GM19455 (cell line): Measurements from ENCODE around the gene NRP1.
"Not testable (repeated sequence)": the region's sequence is repeated elsewhere in the genome, so short reads cannot be mapped to it uniquely, and the experiment has no call there.

ENCODE experiments used
- ATAC-seq: cut with Tn5 transposase; IDR thresholded peaks from one replicate; pipeline ENCODE4 v1.9.1; 2021; ENCODE audit not compliant: unreplicated experiment

The NRP1 gene

DNA sequence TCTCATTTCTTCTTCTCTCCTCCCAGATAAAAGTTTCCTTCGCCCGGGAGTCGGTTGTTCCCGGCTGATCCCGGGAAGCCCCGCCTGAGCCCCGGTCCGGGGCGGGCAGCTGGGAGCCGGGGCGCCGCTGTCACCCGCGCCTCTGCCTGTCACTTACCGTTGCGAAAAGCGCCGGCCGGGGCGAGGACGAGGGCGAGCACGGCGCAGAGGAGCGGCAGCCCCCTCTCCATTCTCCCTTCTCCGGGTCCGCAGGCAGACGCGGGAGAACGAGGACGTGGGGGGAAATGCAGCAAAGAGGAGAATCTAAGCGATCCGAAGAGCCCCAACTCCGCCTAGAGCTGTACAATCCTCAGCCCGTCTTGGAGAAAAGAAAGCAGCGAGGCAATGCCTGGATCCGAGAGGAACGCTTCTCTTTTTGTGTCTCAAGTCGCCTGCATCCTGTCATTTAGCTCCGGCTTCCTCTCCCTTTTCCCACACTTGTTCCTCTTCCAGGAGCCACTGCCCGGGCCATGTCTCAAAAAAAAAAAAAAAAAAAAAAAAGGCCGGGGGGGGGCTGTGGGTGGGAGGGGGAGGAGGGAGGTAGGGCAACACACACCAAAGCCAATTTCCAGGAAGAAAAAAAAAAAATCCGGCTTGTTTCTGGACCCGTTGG is at the start of gene NRP1:
NRP1 (minus strand) TSS at position 515 of the 652 bp plus-strand sequence; CDS start at position 230, 285 bp downstream.
- no peak for ATAC-seq

DNA sequence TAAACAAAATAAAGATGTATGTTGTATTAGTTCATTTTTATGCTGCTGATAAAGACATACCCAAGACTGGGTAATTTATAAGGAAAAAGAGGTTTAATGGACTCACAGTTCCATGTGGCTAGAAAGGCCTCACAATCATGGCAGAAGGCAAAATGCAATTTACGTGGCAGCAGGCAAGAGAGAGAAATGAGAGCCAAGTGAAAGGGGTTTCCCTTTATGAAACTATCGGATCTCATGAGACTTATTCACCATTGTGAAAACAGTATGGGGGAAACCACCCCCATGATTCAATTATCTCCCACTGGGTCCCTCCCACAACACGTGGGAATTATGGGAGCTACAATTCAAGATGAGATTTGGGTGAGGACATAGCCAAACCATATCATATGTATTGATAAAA is 49.7 kb upstream of the NRP1 start:
- ATAC-seq = not testable (repeated sequence)

DNA sequence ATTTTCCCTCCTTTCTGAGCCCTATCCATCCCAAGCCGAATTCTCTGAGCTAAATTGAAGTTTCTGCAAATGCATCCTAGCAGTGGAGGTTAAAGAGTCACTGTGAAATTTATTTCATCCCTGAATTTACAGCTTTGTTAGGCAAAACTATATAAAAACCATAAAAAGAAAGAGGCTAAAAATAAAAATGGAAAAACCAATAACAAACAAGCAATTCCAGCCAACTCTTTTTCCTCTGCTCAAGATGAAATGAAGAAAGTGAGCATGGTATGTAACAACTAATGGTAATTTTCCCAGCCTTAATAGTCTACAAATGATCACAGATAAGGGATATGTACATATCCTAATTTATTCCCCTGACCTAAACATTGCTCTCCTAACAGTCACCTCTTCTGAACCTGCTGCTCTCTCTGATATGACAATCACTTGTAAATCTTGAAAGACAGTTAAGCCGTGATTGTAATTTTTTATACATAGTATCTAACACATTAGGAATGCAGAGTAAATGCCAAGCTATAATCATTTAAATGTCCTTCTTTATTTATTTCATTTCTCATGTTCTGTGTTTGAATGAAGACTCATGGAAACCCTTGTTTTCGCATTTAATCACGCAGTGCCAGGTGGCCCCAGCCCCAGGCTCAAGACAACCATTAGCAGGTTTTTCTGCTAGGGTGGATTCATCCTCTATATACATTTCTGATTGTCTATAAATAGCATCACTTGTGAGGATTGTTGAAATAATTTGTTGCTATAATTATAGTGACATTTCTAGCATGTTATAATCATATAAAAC is 48.6 kb upstream of the NRP1 start:
- no peak for ATAC-seq

DNA sequence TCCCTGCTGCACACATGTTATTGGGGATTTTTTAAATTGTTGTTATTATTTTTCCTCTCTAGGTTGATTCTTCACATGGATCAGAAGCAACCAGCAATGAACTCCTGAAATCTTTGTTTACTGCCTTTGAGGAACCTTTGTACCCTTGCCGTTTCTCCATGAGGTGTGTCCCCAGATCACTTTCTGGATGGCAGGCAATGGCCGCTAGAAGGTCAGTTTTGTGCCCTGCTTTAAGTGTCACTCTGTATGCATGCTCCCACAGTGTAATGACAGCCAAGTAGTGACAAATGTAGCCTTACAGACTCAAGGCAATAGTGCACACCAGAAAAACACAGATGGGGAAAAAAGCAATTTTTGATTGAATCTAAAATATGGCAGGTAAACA is 47.7 kb upstream of the NRP1 start:
- ATAC-seq = no peak

DNA sequence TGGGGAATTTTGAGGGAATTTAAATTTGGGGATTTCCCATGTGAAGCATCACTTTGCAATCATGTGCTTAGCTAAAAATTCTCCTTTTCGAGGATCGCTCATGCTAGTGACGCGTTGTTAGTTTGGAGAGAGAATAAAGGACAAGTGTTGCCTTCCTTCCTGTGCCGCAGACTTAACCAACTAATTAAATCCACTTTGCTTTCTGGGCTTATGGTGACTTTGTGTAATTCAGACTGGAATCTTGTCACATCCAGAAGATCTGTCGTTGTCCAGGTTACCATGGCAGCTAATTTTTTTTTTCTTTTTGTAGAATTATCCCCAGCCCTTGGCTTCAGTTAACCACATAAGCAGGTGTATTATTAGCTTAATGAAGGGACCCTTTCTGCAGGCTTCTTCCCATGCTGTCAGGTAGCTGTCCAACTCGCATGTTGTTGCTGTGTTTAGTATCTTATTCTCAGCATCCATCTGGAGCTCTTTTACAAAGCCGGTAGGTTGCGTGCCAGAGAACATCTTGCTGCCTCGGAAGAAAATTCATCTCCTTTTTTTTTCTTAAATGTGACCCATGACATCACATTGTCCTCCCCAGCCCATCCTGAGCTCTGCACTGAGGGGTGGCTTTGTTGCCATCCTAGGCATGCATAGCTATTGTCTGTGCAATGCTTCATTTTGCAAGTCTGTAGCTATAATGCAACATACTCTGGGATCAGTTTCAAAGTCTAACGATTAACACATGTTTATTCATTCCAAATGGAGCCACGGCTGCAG is 47.2 kb upstream of the NRP1 start:
- no peak for ATAC-seq

DNA sequence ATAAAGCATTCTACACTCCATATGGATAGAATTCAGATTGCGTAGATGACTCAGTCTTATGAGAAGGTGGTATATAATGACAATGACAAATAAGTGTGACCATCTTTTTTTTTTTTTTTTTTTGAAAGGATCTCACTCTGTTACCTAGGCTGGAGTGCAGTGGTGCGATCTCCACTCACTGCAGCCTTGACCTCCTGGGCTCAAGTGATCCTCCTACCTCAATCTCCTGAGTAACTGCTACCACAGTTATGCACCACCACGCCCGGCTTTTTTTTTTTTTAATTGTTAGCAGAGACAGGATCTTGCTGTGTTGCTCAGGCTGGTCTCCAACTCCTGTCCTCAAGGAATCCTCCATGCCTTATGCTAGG is 43.2 kb upstream of the NRP1 start:
- no peak for ATAC-seq

DNA sequence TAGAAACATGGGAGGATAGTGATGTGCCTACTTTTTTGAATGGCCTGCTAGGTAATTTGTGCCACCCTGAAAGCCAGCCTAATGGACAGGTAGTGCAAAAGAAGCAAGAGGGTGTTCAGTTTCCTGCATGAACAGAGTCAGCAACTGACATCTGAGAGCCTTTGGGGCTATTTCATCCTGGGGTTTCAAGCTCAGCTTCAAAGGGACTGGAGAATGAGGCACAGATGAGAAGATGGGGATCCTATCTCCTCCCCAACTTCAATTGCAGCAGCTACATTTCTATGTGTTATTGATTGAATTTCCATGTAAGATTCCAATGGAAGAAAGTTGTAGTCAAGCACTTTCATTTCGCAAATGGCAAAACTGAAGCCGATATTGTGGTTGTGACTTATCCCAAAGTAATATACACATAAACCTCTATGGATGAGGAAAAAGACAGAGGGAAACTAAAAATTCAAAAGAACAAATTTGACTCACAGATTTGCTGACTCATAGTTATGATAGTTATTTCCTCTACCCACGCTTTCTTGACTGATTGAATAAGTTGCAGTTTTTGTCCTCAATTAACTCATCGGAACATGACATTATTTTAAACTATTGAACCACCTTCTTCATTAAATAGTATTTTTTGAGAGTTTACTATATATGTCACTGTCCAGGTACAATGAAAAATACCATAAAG is 42.6 kb upstream of the NRP1 start:
- ATAC-seq = no peak

DNA sequence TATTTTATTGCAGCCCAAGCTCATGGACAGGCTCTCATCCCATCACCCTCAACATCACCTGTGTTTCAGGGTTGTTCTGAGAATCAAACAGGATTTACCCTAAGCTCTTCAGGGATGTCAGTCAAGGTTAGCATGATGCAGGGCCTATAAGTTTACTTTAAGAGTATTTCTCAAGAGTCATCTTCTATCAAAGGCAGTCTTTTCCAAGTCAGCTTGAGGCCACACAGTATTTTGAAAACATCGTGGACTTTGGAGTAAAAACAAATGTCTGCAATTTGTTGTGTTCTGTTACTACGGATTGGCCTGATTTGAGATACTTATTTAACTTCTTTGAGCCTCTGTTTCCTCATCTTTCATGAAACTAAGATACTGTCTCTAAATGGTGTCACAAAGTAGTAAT is 42.0 kb upstream of the NRP1 start:
- ATAC-seq = no peak

DNA sequence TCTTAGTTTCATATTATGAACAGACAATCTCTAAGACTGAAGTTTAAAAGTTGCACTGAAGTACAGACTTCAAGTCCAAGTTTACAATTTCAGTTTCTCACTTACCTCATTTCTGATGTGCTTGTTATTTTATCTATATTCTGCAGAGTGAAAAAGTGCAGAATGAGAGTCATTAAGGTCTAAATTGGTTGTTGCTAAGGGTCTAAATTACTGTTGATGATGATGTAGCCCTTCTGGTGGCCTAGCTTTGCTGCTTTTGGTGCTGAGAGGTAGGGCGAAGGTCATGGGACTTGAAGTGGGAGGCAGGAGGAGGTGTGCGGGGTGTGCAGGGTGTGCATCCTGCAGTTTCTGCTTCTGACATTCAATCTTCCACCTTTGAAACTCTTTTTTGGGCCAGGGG is 38.8 kb upstream of the NRP1 start:
- no peak for ATAC-seq

DNA sequence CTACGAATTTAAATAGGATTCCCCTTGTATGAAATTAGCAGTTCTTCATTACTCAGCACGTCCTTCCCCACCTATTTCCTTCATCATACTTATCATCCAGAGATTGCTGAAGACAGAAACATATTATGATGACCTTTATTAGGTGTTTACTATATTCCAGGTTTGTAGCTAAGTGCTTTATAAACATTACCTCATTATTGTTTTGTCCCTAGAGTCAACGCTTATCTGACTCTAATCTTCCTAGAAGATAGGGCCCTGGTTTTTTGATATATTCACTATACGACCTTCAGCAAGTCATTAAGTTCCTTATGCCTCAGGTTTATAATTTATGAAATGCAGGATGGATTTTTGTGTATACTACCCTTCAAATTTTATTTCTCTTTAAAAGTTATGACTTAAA is 36.8 kb upstream of the NRP1 start:
- ATAC-seq = no peak

DNA sequence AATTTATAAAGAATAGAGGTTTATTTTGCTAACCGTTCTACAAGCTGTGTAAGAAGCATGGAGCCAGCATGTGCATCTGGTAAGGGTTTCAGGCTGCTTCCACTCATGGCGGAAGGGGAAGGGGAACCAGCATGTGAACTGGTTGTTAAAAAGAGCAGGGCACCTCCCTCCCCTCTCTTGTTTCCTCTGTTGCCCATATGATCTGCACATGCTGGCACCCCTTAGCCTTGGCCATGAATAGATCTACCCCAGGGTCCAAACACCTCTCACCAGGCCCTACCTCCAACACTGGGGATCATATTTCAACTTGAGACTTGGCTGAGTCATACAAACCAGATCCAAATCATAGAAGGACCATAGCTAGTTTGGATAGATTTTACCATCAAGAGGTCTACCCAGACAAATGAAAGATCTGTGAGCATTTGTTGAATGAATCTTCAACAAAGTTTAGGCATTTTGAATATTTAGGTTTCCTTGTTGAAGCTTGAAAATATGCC is 36.0 kb upstream of the NRP1 start:
- no peak for ATAC-seq

DNA sequence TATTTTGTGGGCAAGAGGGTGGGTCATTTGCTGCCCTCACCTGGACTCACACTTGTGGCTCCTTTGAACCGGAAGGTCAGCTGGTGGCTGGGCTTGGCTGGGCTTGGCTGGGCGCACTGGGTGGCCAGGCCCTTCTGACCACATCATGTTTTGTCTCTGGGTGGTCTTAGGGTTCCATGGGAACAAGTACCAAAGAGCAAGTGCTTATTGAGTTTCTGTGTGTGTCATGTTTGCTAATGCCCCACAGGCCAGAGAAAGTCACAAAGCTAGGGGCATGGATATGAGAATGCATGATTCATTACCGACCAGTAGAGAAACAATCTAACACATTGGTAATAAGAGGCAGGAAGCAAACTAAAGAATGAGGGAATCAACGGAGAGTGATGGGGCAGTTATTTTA is 33.6 kb upstream of the NRP1 start:
- ATAC-seq = no peak

DNA sequence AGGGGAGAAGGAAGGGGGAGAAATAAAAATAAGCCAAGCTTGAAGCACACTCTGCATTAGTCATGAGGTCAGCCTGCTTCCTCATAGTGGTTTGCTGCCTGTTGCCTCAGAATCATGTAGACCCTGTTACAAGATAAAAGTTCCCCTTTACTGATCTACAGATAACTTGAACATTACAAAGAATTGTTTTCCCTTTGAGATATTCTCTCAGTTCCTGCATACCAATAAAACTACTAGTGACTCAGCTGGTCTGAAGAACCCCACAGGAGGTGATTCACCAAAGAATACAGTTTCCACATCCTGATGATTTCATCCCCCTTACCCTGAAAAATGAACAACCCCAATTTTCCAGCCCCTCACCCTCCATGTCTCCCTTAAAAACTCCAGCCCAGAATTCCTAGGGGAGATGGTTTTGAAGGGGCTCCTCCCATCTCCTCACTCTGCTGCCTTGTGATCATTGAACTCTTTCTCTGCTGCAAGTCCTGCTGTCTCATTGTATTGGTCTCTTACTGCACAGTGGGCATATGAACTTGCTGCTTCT is 31.5 kb upstream of the NRP1 start:
- ATAC-seq = no peak

DNA sequence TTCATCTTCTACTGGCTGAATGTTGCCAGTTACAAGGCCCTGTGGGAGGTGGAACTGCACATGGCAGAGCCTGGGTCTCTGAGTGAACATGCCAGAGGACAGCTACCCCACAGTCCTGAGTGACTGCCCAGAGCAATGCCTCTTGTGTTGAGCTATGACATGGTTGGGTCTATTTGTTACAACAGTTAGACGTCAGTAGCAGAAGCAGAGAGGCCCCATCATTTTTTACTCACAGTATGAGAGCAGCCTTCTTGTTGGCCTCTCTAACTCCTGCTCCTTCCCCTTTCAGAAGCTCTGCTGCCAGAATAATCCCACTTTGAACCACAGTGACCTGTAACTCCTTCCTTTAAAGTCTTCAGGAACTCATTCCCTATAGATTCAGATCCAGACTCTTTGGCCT is 30.8 kb upstream of the NRP1 start:
- no peak for ATAC-seq

DNA sequence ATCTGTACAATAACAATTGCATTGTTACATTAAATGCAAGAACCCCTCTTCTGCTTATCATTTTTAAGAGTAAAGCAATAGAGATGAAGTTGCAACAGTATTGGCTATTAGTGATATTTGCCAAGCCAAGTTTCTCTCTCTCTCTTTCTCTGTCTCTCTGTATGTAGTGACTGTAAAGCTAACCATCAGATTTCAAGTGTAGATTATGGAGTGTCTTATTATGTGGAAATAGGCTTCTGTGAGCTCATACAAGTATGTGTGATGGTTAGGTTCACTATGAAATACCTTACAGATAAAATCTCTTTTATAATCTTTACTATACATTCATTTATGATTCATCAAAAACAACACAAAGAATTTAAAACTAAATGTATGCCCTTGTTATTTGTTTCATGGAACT is 28.6 kb upstream of the NRP1 start:
- ATAC-seq = no peak

DNA sequence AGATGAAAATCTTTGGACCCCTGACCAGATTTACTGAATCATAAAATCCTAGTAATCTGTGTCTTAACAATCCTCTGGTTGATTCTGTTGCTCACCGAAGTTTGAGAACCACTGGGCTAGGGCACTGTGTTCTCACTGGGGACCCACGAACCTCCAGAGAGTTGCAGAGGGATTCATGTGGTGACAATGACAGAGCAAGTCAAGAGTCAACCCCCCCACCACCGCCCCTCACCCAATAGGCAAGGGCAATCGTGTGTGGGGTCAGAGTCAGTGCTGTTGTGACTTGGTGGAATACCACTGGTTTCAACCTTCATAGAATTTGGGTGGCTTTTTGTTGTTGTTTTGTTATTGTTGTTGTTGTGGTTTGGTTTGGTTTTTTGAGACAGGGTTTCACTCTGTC is 23.5 kb upstream of the NRP1 start:
- no peak for ATAC-seq

DNA sequence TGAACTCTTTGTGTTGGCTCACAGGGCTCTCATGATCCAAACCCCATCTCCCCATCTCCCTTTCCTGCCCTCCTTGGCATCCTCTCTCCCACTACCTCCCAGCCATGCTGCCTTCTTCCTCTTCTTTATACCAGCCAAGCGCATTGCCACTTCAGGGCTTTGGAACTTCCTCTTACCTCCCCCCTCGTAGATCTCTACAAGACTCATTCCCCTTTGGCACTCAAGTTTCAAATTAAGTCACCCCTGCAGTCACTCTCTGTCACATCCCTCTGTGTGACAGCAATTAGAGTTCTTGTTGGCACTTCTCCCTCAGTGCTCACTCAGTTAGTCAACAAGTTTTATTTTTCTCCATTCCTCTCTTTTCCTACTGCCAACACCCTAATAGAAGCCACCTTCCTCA is 20.8 kb upstream of the NRP1 start:
- ATAC-seq = no peak

DNA sequence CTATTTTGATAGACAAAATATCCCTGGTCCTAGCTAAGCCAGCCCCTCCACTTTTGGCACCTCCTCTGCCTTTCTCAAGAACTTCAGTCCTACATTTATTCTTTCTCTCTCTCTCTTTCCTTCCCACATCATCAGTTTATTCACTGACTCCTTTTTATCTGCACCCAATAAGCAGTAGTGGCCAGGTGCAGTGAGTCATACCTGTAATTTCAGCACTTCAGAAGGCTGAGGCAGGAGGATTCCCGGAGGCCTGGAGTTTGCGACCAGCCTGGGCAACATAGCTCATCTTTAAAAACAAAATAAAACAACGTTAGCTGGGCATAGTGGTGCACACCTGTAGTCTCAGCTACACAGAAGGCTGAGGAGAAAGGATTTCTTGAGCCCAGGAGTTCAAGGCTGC is 19.4 kb upstream of the NRP1 start:
- ATAC-seq = no peak

DNA sequence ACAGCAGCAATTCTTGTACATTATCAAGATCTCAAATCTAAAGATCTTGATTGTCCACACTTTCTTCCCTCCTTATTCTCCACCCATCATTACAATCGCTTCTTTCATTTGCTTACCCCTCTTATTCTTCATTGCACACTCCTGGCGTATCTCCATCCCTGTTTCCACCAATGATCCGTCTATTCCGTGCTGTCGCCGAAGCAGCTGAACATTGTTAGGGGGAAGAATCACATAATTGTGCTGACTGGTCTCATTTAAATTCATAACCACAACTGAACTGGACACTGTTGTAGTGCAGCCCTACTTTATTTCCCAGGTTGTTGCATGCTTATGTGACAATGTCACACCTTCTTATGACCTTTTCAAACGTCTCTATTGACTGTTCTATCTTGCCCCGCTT is 18.9 kb upstream of the NRP1 start:
- no peak for ATAC-seq

DNA sequence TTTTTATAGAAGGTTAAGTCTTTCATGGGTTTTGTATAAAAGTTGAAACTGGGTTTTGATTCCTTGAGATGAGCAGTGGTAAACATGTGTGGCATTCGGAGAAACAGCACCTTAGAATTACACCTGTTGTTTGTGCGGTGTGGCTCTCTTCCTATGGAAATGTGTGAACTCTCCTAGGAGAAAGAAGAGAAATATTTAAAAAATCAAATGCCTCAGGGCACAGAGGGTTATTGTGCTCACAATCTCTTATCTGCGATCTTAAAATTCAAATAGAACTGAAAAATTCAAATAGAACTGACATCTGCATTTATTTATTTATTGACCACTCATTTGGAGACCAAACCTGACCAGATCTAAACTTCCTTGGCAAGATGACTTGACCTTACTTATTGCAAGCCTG is 18.1 kb upstream of the NRP1 start:
- no peak for ATAC-seq

DNA sequence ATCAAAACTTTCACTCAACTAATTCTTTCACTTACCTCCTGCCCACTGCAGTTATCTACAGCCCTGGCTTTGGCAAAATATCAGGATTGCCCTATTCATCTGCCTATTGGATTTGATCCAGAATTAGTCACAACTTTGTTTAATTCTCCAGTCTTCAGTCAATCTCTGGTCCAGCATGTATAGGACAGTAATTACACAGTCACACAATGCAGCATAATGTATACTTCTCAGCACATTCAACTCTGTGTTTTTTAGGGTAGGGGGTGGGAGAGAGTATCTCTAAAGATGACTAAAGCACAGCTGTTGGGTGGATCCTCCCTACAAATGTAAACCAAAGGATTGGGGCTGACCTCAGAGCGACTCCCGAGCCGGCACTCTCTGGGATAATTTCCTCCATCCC is 17.7 kb upstream of the NRP1 start:
- no peak for ATAC-seq
